GM18498 (cell line): ENCODE data around the gene SUFU.

Experiments used
- ATAC-seq: cut with Tn5 transposase; IDR thresholded peaks from one replicate; pipeline ENCODE4 v1.9.1; 2021; ENCODE audit warnings: mild to moderate bottlenecking, moderate library complexity; ENCODE audit not compliant: unreplicated experiment

The SUFU gene

DNA sequence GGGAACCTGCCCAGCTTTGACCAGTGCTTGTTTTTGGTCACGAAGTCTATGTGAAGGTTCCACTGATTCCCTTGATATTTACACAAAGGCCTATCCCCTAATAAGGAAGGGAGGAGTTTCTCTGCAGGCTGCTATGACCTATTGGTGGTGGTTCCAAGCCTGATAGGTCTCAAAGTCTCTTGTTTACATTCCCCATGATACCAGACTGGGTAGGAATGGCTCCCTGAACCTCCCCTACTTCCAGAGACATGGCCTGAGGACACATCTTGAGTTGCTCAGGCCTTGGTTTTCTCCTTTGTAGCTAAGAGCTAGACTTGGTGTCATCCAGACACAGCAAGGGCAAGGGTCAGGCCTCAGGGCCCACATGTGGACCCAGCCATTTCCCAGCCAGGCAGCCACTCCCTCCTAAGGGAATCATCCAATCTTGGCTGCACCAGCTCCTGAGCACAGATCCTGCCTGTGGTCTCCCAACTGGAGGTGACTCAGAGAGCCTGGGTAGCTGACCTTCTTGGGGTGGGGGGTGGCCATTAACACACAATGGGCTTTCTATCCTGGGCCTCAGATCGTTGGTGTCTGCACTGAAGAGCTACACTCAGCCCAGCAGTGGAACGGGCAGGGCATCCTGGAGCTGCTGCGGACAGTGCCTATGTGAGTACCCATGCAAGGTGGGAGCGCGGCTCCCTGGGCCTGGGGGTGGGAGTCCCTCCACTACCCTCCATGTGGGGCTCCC is 89.5 kb downstream of the SUFU start:
- ATAC-seq = no peak

DNA sequence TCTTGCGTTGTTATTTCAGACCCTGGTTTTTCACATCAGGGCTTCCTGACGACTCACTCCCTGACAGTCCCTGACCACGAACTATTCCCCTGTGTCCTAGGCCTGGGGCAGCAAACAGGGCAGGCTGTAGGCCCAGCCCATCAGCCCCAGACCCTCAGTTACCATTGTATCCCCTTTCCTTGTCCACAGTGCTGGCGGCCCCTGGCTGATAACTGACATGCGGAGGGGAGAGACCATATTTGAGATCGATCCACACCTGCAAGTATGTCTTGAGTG is 90.0 kb downstream of the SUFU start:
- ATAC-seq = no peak

DNA sequence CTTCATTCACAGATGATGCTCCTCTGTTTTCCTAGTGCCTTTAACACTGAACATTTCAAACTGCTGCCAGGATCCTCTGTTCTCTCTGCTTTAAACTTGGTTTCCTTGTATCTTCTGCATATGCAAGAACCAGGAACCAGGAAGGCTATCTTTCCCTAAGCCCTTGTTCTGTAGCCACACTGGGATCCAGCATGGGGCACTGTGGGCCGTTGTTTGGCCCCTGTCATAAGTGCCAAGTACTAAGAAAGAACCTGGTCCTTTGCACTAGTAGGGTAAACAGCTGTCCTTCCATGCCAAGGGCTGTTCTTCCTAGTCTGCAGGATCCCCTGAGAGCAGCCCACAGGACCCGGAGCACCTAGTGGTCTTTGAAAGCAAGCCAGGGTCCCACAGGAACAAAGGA is 91.5 kb downstream of the SUFU start:
- no peak for ATAC-seq

DNA sequence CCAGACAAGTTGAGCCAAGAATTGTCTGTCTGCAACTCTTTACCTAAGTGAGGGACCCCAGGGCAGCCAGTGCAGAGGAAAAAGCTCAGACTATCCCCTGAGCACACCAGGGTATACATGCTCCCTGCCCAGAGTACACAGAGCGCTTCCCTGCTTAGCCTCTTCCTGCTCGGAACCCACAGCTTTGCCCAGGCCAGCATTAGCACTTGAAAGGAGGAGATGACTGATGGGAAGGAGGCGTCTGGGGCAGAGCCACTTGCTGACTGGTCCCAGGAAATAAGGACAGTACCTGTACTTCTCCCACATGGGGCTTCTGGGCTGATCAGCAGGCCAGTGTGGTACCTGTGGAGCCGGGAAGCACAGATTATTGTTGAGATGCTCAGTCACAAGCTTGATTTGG is 92.1 kb downstream of the SUFU start:
- ATAC-seq = no peak

DNA sequence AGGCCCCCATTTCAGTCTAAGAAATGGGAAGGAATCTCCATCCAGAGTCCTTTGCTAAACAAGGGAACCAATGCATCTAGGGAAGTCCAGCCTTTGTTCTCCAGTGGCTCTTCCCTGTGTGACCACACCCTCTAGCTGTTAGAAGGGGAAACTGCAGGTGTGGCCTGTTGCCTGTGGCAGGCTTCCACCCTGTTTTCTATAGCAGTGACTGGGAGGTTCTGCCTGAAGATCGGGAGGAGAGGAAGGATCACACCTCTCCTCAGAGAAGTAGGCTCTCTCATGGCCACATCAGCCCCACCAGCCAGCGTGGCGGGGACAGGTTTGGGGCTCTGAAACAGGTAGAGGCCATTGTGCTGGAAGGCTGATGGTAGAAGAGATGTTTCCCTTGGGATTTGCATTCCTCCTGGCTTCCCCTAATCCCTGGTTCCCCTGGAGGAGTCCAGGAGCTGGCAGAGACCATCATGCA is 92.8 kb downstream of the SUFU start:
- no peak for ATAC-seq

- no peak for ATAC-seq
Observed at GRCh38 chr10:102597131-102597991, 93.6 kb downstream of the SUFU start.

DNA sequence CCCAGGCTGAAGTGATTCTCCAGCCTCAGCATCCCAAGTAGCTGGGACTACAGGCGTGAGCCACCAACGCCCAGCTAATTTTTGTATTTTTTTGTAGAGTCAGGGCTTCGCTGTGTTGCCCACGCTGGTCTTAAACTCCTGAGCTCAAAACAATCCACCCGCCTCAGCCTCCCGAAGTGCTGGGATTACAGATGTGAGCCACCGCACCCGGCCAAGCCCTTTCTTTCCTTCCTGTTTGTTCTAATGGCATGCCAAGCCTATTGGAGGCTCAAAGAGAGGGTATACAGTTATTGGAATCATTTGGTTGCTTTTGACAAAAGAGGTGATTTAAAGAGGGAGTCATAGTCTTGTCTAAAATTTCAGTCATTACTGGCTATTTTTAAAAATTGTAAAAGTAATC is 94.5 kb downstream of the SUFU start:
- no peak for ATAC-seq

- ATAC-seq = no peak
Observed at GRCh38 chr10:102599565-102600327, 96.0 kb downstream of the SUFU start.

GRCh38 chr10:102600816-102601215 is 97.0 kb downstream of the SUFU start:
- ATAC-seq = no peak

- ATAC-seq = no peak
Observed at GRCh38 chr10:102601639-102602038, 97.9 kb downstream of the SUFU start.

DNA sequence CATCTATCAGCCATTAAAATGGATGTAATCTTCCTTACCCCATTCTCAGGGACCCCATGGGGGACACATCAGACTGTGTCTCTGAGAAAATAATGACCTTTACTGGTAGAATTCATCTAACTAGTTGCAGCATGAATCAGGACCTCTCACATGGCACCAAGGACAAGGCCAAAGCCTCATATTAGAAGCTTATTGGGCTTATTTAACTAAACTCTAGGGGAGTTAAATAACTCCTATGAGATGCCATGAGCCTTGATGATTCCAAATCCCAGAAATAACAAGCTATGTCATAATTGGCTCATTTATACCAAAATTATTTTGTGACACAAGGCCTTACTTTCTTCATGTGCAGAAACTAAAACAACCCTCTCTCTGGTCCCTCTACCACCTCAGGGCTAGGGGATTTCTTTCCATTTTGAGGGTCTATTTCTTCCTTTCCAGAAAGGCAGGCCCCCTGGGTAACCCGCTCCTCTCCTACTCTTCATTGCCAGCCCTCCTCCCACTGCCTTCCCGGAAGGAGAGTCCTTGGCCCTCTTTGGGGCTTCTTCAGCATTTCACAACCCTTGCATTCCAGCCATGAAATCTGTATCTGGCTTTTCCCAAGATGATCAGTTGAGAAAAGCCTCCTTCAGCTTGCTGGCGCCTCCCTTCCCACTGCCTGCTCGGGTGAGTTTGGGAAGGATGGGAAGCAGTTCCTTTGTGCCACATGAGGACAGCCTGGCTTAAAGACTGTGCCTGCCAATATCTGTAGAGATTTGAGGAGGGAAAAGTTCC is 98.7 kb downstream of the SUFU start:
- ATAC-seq = no peak

GRCh38 chr10:102603946-102604345 is 100.2 kb downstream of the SUFU start:
- no peak for ATAC-seq

DNA sequence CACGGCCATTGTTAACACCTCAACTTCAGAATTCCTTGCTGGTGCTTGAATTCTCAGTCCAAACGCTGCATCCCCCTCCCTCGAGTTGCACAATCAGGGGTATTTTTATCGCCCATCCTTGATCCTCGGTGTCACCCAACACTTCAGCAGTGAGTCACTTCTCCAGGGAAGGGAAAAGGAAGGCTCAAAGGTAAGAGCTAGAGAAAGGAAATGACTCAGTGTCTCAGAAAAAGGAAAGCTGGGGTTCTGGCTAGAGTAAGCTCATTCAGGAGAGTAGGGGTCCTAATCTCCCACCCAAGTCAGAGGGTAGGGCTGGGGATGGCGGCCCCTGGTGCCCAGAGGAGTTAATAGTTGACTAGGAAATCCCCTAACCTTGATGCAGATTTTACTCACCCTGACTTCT is 100.7 kb downstream of the SUFU start:
- no peak for ATAC-seq

DNA sequence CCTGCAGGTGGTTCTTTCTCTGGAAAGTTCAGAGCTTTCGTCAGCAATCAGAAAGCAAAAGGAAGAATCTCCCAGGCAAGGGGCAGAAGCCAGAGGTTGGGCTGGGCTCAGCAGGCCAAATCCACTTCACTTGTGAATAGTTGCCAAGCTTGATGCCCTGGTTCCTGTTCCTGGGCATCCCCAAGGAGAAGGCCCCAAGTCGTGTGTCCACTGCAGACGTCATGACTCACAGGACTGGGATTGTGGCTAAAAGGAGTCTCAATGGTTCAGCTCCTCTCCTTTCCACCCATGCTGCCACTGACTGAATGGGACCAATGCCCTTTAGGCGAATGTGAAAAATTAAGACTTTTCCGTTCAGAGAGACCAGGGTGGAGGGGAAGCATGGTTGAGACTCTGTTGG is 101.9 kb downstream of the SUFU start:
- ATAC-seq = no peak

DNA sequence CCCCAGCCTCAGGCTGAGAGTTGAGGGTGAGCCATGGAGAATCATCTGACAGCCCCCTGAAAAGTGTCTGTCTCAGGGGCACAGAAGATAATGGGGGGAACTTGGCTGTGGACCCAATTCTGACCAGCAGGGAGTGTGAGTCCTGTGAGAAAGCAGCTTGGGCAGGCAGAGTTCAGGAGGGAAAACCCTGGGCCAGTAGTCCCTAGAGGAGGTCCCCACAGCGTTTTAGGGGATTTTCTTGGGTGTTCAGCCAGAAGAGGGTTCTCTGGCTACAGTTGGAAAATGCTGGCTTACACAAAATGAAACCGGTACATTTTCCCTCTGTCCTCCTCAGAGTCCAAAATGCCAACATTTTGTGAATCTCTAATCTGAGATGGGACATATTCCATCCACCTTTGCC is 104.7 kb downstream of the SUFU start:
- ATAC-seq = no peak

DNA sequence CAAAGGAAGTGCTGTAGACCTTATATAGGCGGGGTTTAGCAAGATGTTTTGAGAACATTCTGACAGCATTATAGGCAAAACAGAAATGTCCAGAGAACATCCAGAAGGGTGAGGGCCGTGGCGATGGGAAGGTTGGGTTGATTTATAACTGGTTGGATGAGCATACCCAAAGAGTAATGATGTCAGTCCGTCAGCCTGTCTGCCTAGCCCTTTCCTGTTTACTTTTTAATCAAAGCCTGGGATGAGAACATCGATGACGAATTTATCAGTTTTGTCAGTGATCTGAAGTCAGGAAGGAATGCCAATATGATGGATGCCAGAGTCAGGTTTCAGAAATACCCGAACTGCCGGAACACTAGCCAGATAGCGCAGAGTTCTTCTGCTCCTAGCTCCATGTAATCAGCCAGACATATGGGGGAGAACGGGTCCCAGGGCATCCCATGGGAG is 106.7 kb downstream of the SUFU start:
- no peak for ATAC-seq

GRCh38 chr10:102611514-102612087 is 107.8 kb downstream of the SUFU start:
- no peak for ATAC-seq

GRCh38 chr10:102612964-102613275 is 109.1 kb downstream of the SUFU start:
- ATAC-seq = no peak

DNA sequence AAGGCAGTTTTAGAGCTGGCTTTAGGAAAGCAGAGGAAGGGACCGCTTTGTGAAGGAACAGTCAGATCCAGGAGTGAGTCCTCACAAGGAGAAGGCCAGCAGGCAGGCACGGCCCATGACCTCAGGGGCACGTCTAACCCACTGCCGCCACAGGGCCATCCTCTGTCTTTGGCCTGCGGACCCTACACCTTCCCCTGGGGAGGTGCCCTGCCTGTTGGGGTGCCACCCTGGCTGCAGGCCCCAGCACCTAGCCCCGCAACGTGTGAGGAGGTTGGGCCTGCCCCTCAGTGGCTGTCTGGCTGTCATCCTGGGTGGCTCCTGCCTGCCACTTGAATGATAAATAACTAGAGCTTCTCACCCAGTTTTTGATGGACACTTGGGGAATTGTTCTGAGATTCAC is 109.5 kb downstream of the SUFU start:
- no peak for ATAC-seq

DNA sequence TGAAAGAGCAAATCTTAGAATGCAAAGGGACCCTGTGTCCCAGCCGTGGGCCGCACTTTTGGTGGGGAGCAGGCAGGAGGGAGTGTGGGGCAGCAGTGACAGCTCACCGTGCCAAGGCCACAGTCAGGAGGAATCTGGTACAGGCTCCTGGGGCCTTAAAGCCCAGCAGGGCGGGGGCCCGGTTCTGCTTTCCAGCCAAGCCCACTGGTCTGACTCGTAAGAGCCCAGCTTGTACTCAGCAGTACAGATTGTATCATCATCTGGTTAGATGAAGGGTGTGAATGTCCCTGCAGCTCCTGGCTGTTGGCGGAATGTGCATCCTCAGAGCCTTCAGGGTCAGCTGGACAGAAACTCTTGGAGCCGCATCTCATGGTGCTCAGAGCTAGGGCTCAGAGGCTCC is 110.0 kb downstream of the SUFU start:
- no peak for ATAC-seq

DNA sequence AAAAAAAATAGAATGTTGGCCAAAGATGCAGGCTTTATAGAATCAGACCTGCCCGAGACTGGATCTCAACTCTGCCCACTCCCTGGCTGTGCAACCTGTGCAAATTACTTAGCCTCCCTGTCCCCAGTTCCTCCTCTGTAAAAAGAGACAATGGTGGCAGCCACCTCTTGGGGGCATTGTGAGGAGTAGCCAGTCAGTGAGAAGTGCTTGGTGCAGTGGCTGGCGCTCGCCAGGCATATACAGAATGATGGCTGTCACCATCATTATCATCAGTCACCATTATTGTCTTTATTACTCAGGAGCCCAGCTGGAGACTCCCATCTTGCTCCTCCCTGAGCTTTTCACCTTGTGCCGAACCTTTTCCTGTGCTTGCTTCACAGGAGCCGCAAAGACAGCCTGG is 111.1 kb downstream of the SUFU start:
- no peak for ATAC-seq
